ENCODE measurements around the gene TPK1. TPM values are rescaled to one million over a fixed set of nuclear protein-coding genes. Genes with fewer than 3 reads are reported as not detected.

The TPK1 gene
- total RNA-seq, 1 experiment from 2014 or later = 3.1 TPM

- H2AFZ ChIP-seq (ENCODE audit: low read length) = no peak overlapping the region
Measured at GRCh38 chr7:144529269-144529926, 306.5 kb downstream of the TPK1 start.

More at GRCh38 chr7:144529269-144529926, 306.5 kb downstream of the TPK1 start:
- H3K4me1 ChIP-seq (ENCODE audit: insufficient read depth, low read length) = peaks cover 4% of the 10 kb centered on the region; the same call in 1 of the 2 replicates
- TF ChIP-seq CTCF (conservative IDR thresholded peaks at IDR 0.05) = no peak
- H3K9me3 ChIP-seq (ENCODE audit: control insufficient read depth, low read depth, low read length) = no peaks in the 10 kb centered on the region
- no peak overlapping the region for H3K9ac ChIP-seq (ENCODE audit: extremely low read depth, insufficient read length, low read length)
- H3K79me2 ChIP-seq (ENCODE audit: insufficient read depth, low read length) = no peaks in the 10 kb centered on the region
- H3K4me2 ChIP-seq (ENCODE audit: insufficient read depth, insufficient read length, low read length) = no peak overlapping the region
- H3K36me3 Mint-ChIP-seq (ENCODE audit: insufficient read depth in 1 of 3, low read depth in 3 of 3) = peaks cover 2 to 9% (median 2%) of the 10 kb centered on the region in 3 experiments
- H3K9me3 Mint-ChIP-seq = peaks cover 6 to 9% of the 10 kb centered on the region in 2 experiments
- H3K23me2 ChIP-seq (ENCODE audit: insufficient read length, low read depth, low read length, poor library complexity, severe bottlenecking) = no peaks in the 10 kb centered on the region
- H3K27ac Mint-ChIP-seq = no peak overlapping the region
- H2BK5ac ChIP-seq (ENCODE audit: insufficient read length, low read length) = no peak overlapping the region
- no peak overlapping the region for H3K14ac ChIP-seq (ENCODE audit: insufficient read depth, low read length)
- H3K56ac ChIP-seq (ENCODE audit: insufficient read length, low read depth, low read length) = no peak overlapping the region
- no peak overlapping the region for H4K5ac ChIP-seq (ENCODE audit: insufficient read length, low read depth, low read length)
- H3K18ac ChIP-seq (ENCODE audit: insufficient read length, low read depth, low read length) = no peak overlapping the region
- DNase-seq = no peak
- H3K4me1 Mint-ChIP-seq = peaks cover 44 to 47% of the 10 kb centered on the region in 2 experiments
- no peaks in the 10 kb centered on the region for H3K27me3 ChIP-seq (ENCODE audit: insufficient read depth, low read length)
- no peak overlapping the region for H3K4me3 Mint-ChIP-seq
- no peak overlapping the region for H3K23ac ChIP-seq (ENCODE audit: insufficient read length, low read depth, low read length)
- no peak overlapping the region for H4K8ac ChIP-seq (replicated peaks; ENCODE audit: insufficient read length, low read depth, low read length)
- no CpG with 5 or more reads among the region's 3 CpGs for WGBS (ENCODE audit: extremely low coverage, insufficient read length, low lambda C conversion rate)
- H2BK12ac ChIP-seq (ENCODE audit: insufficient read length, low read depth, low read length) = no peak overlapping the region
- no peak overlapping the region for H3K27ac ChIP-seq (ENCODE audit: insufficient read length, low read depth, low read length)
- H3K79me1 ChIP-seq (ENCODE audit: insufficient read depth, low read depth, low read length, poor library complexity, severe bottlenecking) = no peaks in the 10 kb centered on the region
- no peak overlapping the region for H2BK120ac ChIP-seq (ENCODE audit: low read depth, low read length, poor library complexity, severe bottlenecking)
- H2AK5ac ChIP-seq (ENCODE audit: insufficient read length, low read length) = no peak overlapping the region
- no peak overlapping the region for H3K4ac ChIP-seq (ENCODE audit: low read depth, low read length)
- no peaks in the 10 kb centered on the region for H3K27me3 Mint-ChIP-seq (ENCODE audit: low read depth)
- H4K20me1 ChIP-seq (ENCODE audit: control insufficient read depth, insufficient read depth, insufficient read length) = no peaks in the 10 kb centered on the region
- H2BK20ac ChIP-seq (ENCODE audit: low read depth, low read length, poor library complexity, severe bottlenecking) = no peak overlapping the region
- no peak overlapping the region for H2BK15ac ChIP-seq (ENCODE audit: low read depth, low read length)
- no peak overlapping the region for H4K91ac ChIP-seq (ENCODE audit: insufficient read length, low read depth, low read length)
- no peak overlapping the region for H3T11ph ChIP-seq (ENCODE audit: low read length)

All from H9 (cell line).